NCI-H187 treated with DMSO at 0.1 percent for 48 hours (cell line): ENCODE results near the gene C1QTNF8.

Source experiments
- DNase-seq: peaks from one replicate; lab custom pipeline; 2025; lab: John Stamatoyannopoulos, UW

Gene C1QTNF8

GRCh38 chr16:1096169-1097082 lies at the start of gene C1QTNF8:
TSS of gene C1QTNF8 (minus strand) at chr16:1096244. CDS start at chr16:1094922, 1,322 bp downstream.
- DNase-seq: no peak

GRCh38 chr16:1145383-1146100 lies 49.5 kb upstream of the C1QTNF8 start:
- no peak for DNase-seq

GRCh38 chr16:1144476-1145382 lies 48.7 kb upstream of the C1QTNF8 start:
- no peak for DNase-seq

- DNase-seq: no peak
These were observed 47.9 kb upstream of the C1QTNF8 start for GRCh38 chr16:1143761-1144450.

GRCh38 chr16:1142911-1143310 lies 46.9 kb upstream of the C1QTNF8 start:
- DNase-seq: no peak

GRCh38 chr16:1141716-1142115 lies 45.7 kb upstream of the C1QTNF8 start:
- no peak for DNase-seq

GRCh38 chr16:1141191-1141590 lies 45.1 kb upstream of the C1QTNF8 start:
- no peak for DNase-seq

- DNase-seq: no peak
These were observed 44.6 kb upstream of the C1QTNF8 start for GRCh38 chr16:1140582-1141162.

- DNase-seq: no peak
These were observed 41.6 kb upstream of the C1QTNF8 start for GRCh38 chr16:1137604-1138003.

- DNase-seq: no peak
These were observed 39.4 kb upstream of the C1QTNF8 start for GRCh38 chr16:1135459-1135825.

- DNase-seq: no peak
These were observed 38.9 kb upstream of the C1QTNF8 start for GRCh38 chr16:1134776-1135458.

- DNase-seq: no peak
These were observed 37.9 kb upstream of the C1QTNF8 start for GRCh38 chr16:1133810-1134520.

GRCh38 chr16:1133271-1133670 lies 37.2 kb upstream of the C1QTNF8 start:
- no peak for DNase-seq

GRCh38 chr16:1132431-1132830 lies 36.4 kb upstream of the C1QTNF8 start:
- no peak for DNase-seq

GRCh38 chr16:1131378-1131994 lies 35.4 kb upstream of the C1QTNF8 start:
- DNase-seq: no peak

- DNase-seq: no peak
These were observed 34.3 kb upstream of the C1QTNF8 start for GRCh38 chr16:1130382-1130781.

- no peak for DNase-seq
These were observed 33.3 kb upstream of the C1QTNF8 start for GRCh38 chr16:1129106-1129960.

- DNase-seq: no peak
These were observed 32.1 kb upstream of the C1QTNF8 start for GRCh38 chr16:1127971-1128715.
